Central memory CD8-positive, alpha-beta T cell (primary cell): Measurements from ENCODE around the gene PFKL.

Experiments used
- ATAC-seq: fragments of 150-1000 bp; cut with Tn5 transposase; replicated peaks from 2 replicates; pipeline ENCODE4 v1.10.0; 2022; ENCODE audit warnings: mild to moderate bottlenecking, moderate FRiP score, moderate number of reproducible peaks; ENCODE audit not compliant: poor library complexity, severe bottlenecking; ENCODE audit errors: extremely low read depth
- DNase-seq, 2 donors: peaks; one replicate each; pipeline ENCODE4 v3.0.0; 2021; ENCODE audit warnings: low spot score in 2 of 2
- H3K27ac Mint-ChIP-seq: one replicate; pipeline ENCODE4 v1.8.0; 2022; ENCODE audit warnings: low read depth, mild to moderate bottlenecking, moderate library complexity, mixed read lengths
- H3K27me3 Mint-ChIP-seq: one replicate; pipeline ENCODE4 v1.8.0; 2022; ENCODE audit warnings: mixed read lengths
- H3K36me3 Mint-ChIP-seq: one replicate; pipeline ENCODE4 v1.8.0; 2022; ENCODE audit warnings: mild to moderate bottlenecking, moderate library complexity, mixed read lengths; ENCODE audit not compliant: insufficient read depth
- H3K4me1 Mint-ChIP-seq: one replicate; pipeline ENCODE4 v1.8.0; 2022; ENCODE audit warnings: mixed read lengths
- H3K4me3 Mint-ChIP-seq: one replicate; pipeline ENCODE4 v1.8.0; 2022; ENCODE audit warnings: mild to moderate bottlenecking, moderate library complexity, mixed read lengths
- H3K9me3 Mint-ChIP-seq: one replicate; pipeline ENCODE4 v1.8.0; 2022; ENCODE audit warnings: mixed read lengths

Gene PFKL

DNA sequence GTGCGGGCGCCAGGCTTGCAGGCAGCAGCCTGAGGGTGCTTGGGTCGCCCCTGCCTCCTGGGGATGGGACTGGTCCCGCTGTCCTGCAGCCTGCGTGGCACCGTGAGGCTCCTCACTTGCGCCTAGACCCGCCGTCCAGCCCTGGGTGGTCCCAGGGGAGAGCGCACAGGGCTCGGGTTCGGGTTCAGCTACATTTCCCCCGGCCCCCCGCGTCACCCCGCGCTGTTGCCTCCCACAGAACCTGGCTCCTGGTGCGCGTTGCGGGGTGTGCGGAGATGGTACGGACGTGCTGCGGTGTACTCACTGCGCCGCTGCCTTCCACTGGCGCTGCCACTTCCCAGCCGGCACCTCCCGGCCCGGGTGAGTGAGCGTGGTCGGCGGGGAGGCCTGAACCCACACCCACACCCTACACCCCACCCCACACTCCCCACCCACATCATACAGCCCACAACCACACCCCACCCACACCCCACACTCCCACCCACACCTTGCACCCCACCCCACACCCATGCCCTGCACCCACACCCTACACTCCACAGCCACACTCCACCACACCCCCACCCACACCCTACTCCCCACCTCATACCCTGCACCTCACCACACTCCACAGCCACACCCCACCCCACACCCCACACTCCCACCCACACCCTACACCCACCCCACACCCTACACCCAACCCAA lies 6.2 kb upstream of the PFKL start:
- H3K9me3 Mint-ChIP-seq, result no peaks in the 10 kb centered on the region
- DNase-seq (no peak), ATAC-seq (peak; percentile 50)
- H3K4me1 Mint-ChIP-seq, result peaks cover 17% of the 10 kb centered on the region
- no peak overlapping the region for H3K27ac Mint-ChIP-seq
- H3K4me3 Mint-ChIP-seq, result no peak overlapping the region
- H3K27me3 Mint-ChIP-seq, result peaks cover 9% of the 10 kb centered on the region
- peaks cover 2% of the 10 kb centered on the region for H3K36me3 Mint-ChIP-seq

DNA sequence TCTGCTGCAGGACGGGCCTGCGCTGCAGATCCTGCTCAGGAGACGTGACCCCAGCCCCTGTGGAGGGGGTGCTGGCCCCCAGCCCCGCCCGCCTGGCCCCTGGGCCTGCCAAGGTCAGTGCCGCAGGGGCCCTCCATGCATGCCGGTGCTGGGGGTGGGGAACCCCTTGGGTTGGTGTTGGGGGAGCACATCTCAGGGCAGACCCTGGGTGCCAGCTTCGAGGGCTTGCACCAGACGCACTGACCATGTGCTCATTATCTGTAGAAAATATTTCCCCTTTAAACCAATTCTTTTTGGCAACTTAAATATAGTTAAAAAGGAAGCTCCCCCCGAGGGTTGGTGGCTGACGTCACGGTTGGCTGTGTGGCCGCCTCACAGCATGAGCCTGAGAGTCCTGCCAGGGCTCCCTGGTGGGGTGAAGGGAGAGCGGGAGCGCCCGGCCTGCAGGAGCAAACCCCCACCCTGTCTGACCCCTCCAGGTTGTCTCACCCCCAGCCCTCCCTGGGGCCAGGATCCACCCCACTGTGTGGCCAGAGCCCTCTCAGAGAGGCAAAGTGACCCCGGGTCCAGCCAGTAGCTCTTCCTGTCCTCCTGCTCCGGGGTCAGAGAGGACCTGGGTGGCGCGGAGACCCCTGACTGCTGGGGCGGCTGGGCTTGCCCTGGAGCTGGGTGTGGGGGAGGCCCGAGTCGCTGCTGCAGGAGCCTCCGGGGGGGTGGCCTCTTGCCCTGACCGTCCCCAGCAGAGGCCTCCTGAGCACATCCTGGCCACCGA lies 5.3 kb upstream of the PFKL start:
- Mint-ChIP-seq H3K9me3 (no peaks in the 10 kb centered on the region), H3K4me1 (peaks cover 21% of the 10 kb centered on the region), H3K27me3 (peaks cover 9% of the 10 kb centered on the region), H3K27ac (no peak overlapping the region), H3K36me3 (peaks cover 2% of the 10 kb centered on the region), H3K4me3 (no peak overlapping the region)
- no peak for ATAC-seq
- no peak for DNase-seq

DNA sequence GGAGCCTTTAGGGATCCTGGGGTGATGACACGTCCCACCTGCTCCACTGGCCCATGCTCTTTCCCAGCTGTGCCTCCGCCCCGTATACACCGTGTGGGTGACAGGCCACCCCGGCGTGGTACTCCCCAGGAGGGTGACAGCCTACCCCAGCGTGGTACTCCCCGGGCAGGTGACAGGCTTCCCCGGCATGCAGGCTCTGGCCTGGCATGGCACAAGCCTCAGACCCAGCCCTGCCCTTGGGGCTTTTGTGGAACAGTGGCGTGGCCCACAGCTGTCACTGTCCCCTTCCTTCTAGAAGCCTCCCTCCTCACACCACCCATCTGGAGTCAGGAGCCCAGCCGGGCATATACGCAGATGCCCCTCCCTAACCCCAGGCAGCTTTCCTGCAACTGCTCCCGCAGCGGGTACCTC lies 4.7 kb upstream of the PFKL start:
- Mint-ChIP-seq H3K9me3 (no peaks in the 10 kb centered on the region), H3K4me3 (no peak overlapping the region), H3K4me1 (peaks cover 20% of the 10 kb centered on the region), H3K36me3 (peaks cover 2% of the 10 kb centered on the region), H3K27me3 (peaks cover 6% of the 10 kb centered on the region), H3K27ac (no peak overlapping the region)
- no peak for DNase-seq
- ATAC-seq, result no peak

DNA sequence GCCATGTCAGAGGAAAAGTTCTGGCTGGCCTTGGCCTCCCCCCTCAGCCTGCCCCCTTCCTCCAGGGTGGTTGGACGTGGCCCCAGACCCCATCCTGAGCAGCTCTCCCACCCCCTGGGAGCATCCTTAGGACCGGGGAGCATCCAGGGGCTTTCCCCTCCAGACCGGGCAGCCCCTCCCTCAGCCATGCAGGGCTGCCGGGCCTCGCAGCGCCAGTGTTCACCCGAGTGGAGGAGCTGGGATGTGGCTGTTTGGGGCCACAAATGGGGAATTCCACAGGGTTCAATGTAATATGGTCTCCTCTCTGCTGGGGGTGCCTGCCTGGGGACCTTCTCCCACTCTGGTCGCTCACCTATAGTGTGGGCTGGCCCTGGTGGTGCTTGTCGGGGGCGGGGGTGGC lies 4.2 kb upstream of the PFKL start:
- H3K27me3 Mint-ChIP-seq, result peaks cover 1% of the 10 kb centered on the region
- peaks cover 17% of the 10 kb centered on the region for H3K4me1 Mint-ChIP-seq
- H3K36me3 Mint-ChIP-seq, result peaks cover 2% of the 10 kb centered on the region
- DNase-seq, result no peak
- H3K27ac Mint-ChIP-seq, result no peak overlapping the region
- no peak for ATAC-seq
- no peak overlapping the region for H3K4me3 Mint-ChIP-seq
- H3K9me3 Mint-ChIP-seq, result no peaks in the 10 kb centered on the region

DNA sequence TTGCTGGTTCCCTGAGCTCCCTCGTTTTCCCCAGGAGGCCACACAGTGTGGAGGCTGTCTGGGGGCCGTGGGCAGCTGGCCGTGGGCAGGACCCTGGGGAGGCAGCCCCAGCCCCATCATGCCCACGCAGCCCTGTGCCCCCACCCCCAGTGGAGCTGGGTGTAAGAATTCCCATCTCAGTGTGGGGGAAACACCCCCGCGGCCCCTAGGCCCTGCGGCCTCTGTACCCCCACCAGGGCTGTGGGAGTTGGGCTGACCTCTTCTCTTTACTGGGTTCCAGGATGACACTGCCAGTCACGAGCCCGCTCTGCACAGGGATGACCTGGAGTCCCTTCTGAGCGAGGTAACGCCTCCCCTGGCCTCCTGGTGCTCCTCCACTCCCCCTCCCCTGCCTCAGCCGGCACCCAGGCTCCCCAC lies 3.7 kb upstream of the PFKL start:
- H3K4me1 Mint-ChIP-seq, result peaks cover 22% of the 10 kb centered on the region
- H3K27me3 Mint-ChIP-seq, result no peaks in the 10 kb centered on the region
- peaks cover 2% of the 10 kb centered on the region for H3K36me3 Mint-ChIP-seq
- ATAC-seq (no peak), DNase-seq (no peak)
- no peaks in the 10 kb centered on the region for H3K9me3 Mint-ChIP-seq
- no peak overlapping the region for H3K27ac Mint-ChIP-seq
- no peak overlapping the region for H3K4me3 Mint-ChIP-seq

DNA sequence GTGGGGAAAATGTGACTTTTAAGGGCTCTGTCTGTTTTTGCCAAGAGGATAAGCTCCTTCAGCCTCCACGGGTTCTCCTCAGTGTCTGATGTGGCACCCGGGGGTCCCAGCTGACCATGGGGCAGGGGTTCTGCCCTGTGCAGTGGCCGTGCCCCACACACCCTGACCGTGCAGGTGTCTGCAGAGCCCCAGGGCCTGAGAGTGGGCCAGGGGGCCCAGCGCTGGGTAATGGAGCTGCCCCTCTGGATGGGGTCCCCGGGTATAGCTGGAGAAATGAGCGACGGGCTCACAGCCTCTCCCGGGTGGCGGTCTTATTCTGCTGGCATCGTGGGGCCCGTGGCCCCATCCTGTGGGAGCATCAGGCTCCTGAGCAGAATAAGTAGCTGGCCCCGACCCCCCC lies 2.9 kb upstream of the PFKL start:
- no peaks in the 10 kb centered on the region for H3K9me3 Mint-ChIP-seq
- no peaks in the 10 kb centered on the region for H3K27me3 Mint-ChIP-seq
- H3K36me3 Mint-ChIP-seq, result peaks cover 2% of the 10 kb centered on the region
- DNase-seq (no peak), ATAC-seq (no peak)
- no peak overlapping the region for H3K4me3 Mint-ChIP-seq
- no peak overlapping the region for H3K27ac Mint-ChIP-seq
- H3K4me1 Mint-ChIP-seq, result peaks cover 30% of the 10 kb centered on the region

DNA sequence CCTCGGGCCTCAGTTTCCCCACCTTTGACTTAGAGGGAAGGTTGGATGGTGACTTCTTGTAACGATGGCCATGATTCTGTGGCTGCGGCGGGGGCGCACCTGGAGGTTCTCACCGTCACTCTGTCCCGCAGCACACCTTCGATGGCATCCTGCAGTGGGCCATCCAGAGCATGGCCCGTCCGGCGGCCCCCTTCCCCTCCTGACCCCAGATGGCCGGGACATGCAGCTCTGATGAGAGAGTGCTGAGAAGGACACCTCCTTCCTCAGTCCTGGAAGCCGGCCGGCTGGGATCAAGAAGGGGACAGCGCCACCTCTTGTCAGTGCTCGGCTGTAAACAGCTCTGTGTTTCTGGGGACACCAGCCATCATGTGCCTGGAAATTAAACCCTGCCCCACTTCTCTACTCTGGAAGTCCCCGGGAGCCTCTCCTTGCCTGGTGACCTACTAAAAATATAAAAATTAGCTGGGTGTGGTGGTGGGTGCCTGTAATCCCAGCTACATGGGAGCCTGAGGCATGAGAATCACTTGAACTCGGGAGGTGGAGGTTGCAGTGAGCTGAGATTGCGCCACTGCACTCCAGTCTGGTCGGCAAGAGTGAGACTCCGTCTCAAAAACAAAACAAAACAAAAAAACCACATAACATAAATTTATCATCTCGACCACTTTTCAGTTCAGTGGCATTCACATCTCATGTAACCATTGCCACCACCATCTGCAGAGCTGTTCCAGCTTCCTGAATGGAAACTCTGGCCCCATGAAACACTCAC lies 2.1 kb upstream of the PFKL start:
- Mint-ChIP-seq H3K27ac (no peak overlapping the region), H3K36me3 (peaks cover 5% of the 10 kb centered on the region), H3K9me3 (no peaks in the 10 kb centered on the region), H3K4me3 (no peak overlapping the region), H3K4me1 (peaks cover 36% of the 10 kb centered on the region), H3K27me3 (no peaks in the 10 kb centered on the region)
- ATAC-seq, result peak; percentile 46
- DNase-seq, result peak; percentile 49 to 53

DNA sequence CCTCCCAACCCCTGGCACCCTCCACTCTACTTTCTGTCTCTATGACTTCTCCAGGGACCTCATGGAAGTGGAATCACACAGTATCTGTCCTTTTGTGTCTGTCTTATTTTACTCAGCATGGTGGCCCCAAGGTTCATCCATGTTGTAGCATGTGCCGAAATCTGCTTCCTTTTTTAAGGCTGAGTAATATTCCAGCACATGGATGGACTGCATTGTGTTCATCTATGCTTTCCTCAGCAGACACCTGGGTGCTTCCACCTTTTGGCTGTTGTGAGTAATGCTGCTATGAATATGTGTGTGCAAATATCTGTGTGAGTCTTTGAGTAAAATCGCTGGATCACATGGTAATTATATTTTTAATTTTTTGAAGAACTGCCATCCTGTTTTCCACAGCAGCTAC lies 1.6 kb upstream of the PFKL start:
- H3K9me3 Mint-ChIP-seq, result no peaks in the 10 kb centered on the region

DNA sequence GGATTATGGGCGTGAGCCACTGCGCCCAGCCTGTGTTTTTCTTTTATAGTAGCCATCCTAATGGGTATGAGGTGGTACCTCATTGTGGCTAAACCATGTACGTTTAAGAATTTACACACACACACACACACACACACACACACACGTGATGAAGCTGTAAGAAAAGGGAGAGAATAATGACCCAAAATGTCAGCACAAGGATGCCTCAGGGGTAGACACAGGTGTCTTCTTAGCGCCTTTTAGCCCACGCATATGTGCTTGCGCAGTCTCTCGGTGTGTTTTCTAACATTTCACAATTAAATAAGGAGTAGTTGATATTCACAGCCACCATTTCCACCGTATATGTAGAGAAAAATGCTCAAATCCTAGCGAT lies 782 bp upstream of the PFKL start:
- Mint-ChIP-seq H3K4me1 (peaks cover 42% of the 10 kb centered on the region), H3K9me3 (no peaks in the 10 kb centered on the region), H3K27ac (no peak overlapping the region), H3K27me3 (no peaks in the 10 kb centered on the region), H3K36me3 (peaks cover 6% of the 10 kb centered on the region), H3K4me3 (peak overlapping the region; percentile 83)
- ATAC-seq (no peak), DNase-seq (no peak)

More for the DNA sequence above, 1.6 kb upstream of the PFKL start:
- H3K4me3 Mint-ChIP-seq, result peak overlapping the region; percentile 83
- H3K27ac Mint-ChIP-seq, result no peak overlapping the region
- DNase-seq (no peak), ATAC-seq (no peak)
- peaks cover 38% of the 10 kb centered on the region for H3K4me1 Mint-ChIP-seq
- peaks cover 6% of the 10 kb centered on the region for H3K36me3 Mint-ChIP-seq
- H3K27me3 Mint-ChIP-seq, result no peaks in the 10 kb centered on the region

DNA sequence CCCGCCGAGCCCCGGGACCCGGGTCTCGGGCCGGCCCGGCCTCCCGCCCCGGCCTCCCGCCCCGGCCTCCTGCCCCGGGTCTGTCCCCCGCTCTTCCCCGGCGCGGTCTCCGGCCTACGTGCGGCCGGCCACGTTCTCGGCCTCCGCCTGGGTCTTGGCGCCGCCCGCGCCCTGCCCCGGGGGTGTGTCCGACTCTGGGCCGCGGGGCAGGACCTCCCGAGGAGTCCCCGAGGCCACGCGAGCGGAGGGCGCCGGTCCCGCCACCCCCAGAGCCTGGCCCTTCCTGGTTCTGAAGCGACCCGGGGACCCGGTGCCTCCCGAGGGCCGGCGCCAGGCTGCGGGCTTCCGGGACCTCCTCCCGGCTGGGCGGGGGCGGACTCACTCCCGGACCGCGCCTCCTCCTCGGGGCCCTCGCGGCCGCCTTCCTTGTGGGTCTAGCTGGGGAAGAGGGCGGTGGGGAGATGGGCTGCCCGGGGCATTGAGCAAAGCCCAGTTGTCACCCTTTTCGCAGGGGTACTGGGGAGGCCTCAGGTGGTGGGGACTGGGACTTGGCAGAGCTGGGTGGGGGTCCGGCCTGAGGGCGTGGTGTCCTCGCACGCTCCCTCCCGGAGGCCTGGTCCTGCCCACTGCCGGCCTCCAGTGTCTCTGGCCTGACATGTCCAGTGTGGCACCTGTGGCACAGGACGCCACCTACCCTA lies 558 bp downstream of the PFKL start:
- no peaks in the 10 kb centered on the region for H3K27me3 Mint-ChIP-seq
- H3K4me3 Mint-ChIP-seq, result peak overlapping the region; percentile 83
- ATAC-seq (peak; percentile 33), DNase-seq (no peak)
- H3K27ac Mint-ChIP-seq, result peak overlapping the region; percentile 29
- no peaks in the 10 kb centered on the region for H3K9me3 Mint-ChIP-seq
- H3K4me1 Mint-ChIP-seq, result peaks cover 50% of the 10 kb centered on the region
- peaks cover 6% of the 10 kb centered on the region for H3K36me3 Mint-ChIP-seq

DNA sequence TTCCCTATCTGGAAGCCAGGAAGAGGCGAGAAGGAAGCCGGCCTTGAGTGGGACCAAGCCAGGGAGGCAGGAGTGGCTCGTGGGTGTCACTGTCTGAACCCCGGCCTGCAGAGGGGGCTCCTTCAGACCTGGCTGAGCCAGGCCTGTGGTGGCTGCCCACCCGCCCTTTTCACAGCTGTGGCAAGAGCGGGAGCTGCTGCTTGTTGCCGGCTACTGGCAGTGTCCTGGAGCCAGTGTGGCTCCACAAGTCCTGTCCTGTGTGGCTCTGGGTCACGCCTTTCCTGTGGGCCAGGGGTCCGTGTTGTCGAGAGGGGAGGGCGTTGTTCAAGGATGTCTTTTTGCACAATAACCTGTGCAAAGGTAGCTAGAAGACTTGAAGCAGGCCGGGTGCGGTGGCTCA lies 1.3 kb downstream of the PFKL start:
- Mint-ChIP-seq H3K4me3 (peak overlapping the region; percentile 83), H3K4me1 (peaks cover 50% of the 10 kb centered on the region), H3K27me3 (no peaks in the 10 kb centered on the region), H3K36me3 (peaks cover 6% of the 10 kb centered on the region), H3K9me3 (no peaks in the 10 kb centered on the region), H3K27ac (peak overlapping the region; percentile 29)
- DNase-seq (no peak), ATAC-seq (no peak)

DNA sequence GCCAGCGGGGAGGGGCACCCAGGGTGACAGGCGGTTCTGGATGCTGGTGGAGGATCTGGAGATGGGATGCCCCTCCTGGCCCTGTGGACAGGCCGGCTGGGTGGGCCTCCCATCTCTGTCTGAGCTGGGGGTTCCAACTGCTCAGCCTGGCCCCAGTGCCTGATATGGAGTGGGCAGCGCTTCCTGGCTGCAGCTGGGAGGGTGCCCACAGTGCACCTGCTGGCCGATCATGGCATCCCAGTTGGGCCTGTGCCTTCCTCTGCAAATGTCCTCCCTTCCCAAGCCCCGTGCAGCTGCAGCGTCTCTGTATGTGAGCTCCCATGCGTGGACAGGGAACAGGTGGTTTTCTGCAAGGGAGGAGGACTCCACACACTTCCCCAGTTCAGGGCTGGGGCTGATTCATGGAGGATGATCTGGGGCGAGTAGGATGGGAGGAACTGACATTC lies 2.1 kb downstream of the PFKL start:
- H3K4me1 Mint-ChIP-seq, result peaks cover 50% of the 10 kb centered on the region
- no peak for ATAC-seq

More for the DNA sequence above, 2.1 kb downstream of the PFKL start:
- no peaks in the 10 kb centered on the region for H3K9me3 Mint-ChIP-seq
- no peak for DNase-seq
- H3K4me3 Mint-ChIP-seq, result peak overlapping the region; percentile 83
- no peaks in the 10 kb centered on the region for H3K27me3 Mint-ChIP-seq
- peaks cover 8% of the 10 kb centered on the region for H3K36me3 Mint-ChIP-seq
- no peak overlapping the region for H3K27ac Mint-ChIP-seq
